GM11168 (cell line): Measurements from ENCODE around the gene TEX11.

Experiments used
- in situ Hi-C: fragments of 300-500 bp; cut with MboI; formaldehyde crosslinking; loops from one replicate; pipeline ENCODE4 v1.12.0; 2022; ENCODE audit warnings: low sequenced_read_pairs; ENCODE audit not compliant: unreplicated experiment

Gene TEX11

GRCh38 chrX:70508296-70508911 is 400.1 kb downstream of the TEX11 start:
- in situ Hi-C loops, result no loop called here

- in situ Hi-C loops, result no loop called here
Observed at GRCh38 chrX:70505451-70505841, 403.1 kb downstream of the TEX11 start.

- in situ Hi-C loops, result no loop called here
Observed at GRCh38 chrX:70504772-70505450, 403.6 kb downstream of the TEX11 start.

- in situ Hi-C loops, result no loop called here
Observed at GRCh38 chrX:70500826-70501225, 407.7 kb downstream of the TEX11 start.

GRCh38 chrX:70498129-70498528 is 410.4 kb downstream of the TEX11 start:
- in situ Hi-C loops, result no loop called here

- in situ Hi-C loops, result no loop called here
Observed at GRCh38 chrX:70497026-70497425, 411.5 kb downstream of the TEX11 start.

GRCh38 chrX:70496491-70496890 is 412.0 kb downstream of the TEX11 start:
- in situ Hi-C loops, result no loop called here

DNA sequence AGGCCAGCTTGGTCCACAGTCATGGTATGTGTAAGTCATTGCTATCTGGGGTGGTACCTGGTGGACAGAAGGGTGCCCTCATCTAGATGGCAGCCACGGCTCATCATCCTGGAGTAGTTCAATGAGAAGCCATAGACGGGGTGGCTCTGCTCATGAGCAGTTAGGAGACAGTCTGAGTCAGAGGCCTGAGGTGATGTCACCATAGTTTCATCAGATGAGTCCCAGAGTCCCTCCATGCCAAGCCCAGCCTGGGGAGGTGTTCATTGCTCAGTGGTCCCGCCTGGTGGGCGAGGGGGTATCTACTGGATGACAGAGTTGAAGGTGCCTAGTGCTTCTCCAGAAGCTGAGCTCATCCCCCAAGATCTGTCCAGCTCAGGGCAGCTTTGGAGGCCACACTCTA is 414.1 kb downstream of the TEX11 start:
- in situ Hi-C loops, result no loop called here

- in situ Hi-C loops, result no loop called here
Observed at GRCh38 chrX:70488856-70489255, 419.7 kb downstream of the TEX11 start.

DNA sequence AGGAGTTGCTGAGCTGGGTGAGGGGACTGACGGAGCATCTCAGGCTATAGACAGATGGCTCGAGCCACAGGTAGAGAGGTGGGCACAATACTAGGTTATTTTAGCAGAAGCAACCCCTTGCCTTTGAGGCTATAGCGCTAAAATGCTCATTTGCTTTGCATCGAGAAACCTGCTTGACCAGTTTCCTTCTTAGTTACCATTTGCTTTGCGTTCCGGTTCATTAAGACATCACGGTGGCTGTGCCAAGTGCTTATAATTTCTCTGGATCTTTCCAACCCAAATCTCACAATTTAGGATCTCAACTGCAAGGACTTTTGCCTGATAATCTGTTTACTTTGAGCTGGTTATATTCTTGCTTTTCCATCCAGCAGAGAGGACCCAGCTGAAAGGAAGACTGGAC is 423.0 kb downstream of the TEX11 start:
- in situ Hi-C loops, result no loop called here

DNA sequence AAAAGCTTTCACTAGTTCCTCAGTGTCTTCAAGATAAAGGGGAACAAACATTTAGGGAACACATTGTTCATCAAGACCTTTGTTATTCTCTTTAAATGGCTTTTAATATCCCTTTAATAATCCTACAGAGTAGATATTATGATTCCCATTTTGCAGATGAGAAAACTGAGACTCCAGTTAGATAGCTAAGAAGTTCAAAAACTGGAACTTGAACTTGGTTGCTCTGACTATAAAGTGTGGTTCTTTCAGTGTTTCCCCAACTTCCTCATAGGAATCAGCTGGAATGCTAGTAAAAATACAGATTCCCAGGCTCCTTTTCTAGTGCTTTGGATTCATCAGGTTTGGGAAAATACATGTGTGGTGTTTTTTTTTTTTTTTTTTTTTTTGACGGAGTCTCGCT is 426.2 kb downstream of the TEX11 start:
- in situ Hi-C loops, result no loop called here

GRCh38 chrX:70481471-70482270 is 426.8 kb downstream of the TEX11 start:
- in situ Hi-C loops, result no loop called here

DNA sequence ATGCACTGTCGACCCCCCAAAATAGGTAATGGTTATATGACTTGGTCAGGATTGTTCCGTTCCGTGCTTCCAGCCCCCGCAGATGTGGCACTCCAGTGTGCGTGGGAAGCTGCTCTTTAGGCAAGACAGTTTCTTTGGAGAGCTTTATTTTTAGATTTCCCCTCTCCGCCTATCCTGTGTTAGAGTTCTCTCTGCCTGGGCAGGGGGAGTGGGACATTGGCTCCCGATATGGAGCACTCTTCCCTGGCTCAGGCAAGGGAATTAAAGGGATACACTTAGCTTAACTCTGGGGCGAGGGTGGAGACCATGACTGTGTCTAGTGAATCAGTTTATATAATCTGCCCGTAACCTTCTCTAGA is 427.9 kb downstream of the TEX11 start:
- in situ Hi-C loops, result no loop called here

GRCh38 chrX:70479922-70480659 is 428.4 kb downstream of the TEX11 start:
- in situ Hi-C loops, result no loop called here

- in situ Hi-C loops, result no loop called here
Observed at GRCh38 chrX:70479247-70479921, 429.1 kb downstream of the TEX11 start.
